Stimulated activated CD8-positive, alpha-beta memory T cell treated with anti-CD3 and anti-CD28 coated beads, Interleukin-12 subunit alpha, Interleukin-12 subunit beta, amount 100 ng/mL, for 1 hour (primary cell): Measurements from ENCODE around the gene GPR17.

Experiments used
- DNase-seq: peaks from one replicate; pipeline ENCODE4 v3.0.0-alpha.2; 2020; ENCODE audit warnings: low read depth

The GPR17 gene

GRCh38 chr2:127614731-127615130, 31.2 kb upstream of the GPR17 start:
- DNase-seq = no peak

GRCh38 chr2:127615511-127616166, 30.3 kb upstream of the GPR17 start:
- no peak for DNase-seq

GRCh38 chr2:127618551-127619202, 27.3 kb upstream of the GPR17 start:
- no peak for DNase-seq

DNA sequence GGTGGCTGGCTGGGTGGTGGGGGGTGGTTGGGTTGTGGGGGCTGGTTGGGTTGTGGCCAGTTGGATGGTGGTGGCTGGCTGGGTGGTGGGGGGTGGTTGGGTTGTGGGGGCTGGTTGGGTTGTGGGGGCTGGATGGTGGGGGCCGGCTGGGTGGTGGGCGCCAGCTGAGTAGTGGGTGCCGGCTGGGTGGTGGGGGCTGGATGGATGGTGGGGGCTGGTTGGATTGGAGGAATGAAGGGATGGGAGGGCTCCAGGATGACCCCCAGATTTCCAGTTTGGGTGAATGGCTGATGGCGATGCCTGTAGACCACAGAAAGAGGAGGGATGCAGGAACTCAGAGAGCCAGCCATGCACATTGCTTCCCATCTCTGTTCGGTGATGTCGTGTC, 26.8 kb upstream of the GPR17 start:
- DNase-seq = no peak

DNA sequence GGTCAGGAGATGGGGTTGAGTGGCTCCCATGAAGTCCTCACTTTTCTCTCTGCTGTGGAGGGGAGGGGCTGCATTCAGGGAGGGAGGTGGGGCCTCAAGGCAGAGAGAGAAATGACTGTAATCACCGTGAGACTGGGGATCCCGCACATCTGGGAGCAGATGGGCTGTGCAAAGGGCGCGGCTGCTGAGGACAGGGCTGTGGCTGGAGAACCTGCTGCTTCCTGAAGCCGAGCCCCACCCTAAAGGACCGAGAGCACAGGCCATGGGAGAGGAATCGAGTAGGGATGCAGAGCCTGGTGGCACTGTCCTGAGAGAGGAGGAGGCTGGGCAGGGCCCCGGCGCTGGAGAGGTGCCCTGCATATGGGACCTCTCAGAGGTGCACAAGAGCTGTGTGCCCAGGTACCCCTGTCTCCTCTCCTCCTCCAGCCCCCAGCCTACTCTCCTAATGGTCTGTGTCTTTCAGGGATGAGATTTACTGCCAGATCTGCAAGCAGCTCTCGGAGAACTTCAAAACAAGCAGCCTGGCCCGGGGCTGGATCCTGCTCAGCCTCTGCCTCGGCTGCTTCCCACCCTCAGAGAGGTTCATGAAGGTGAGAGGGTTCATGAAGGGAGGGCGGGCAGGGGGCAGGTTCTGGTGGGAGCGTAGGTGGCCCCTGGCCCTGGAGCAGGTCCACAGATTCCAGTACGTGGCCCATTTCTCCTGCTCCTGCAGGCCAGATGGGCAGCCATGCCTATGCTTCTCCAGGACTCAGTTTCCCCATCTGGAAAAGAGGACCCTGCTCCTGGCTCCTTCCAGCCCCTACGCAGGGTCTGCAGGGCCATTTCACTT, 25.9 kb upstream of the GPR17 start:
- no peak for DNase-seq

GRCh38 chr2:127620866-127621265, 25.1 kb upstream of the GPR17 start:
- DNase-seq = no peak

- DNase-seq = no peak
Measured at GRCh38 chr2:127621981-127622431, 23.9 kb upstream of the GPR17 start.

DNA sequence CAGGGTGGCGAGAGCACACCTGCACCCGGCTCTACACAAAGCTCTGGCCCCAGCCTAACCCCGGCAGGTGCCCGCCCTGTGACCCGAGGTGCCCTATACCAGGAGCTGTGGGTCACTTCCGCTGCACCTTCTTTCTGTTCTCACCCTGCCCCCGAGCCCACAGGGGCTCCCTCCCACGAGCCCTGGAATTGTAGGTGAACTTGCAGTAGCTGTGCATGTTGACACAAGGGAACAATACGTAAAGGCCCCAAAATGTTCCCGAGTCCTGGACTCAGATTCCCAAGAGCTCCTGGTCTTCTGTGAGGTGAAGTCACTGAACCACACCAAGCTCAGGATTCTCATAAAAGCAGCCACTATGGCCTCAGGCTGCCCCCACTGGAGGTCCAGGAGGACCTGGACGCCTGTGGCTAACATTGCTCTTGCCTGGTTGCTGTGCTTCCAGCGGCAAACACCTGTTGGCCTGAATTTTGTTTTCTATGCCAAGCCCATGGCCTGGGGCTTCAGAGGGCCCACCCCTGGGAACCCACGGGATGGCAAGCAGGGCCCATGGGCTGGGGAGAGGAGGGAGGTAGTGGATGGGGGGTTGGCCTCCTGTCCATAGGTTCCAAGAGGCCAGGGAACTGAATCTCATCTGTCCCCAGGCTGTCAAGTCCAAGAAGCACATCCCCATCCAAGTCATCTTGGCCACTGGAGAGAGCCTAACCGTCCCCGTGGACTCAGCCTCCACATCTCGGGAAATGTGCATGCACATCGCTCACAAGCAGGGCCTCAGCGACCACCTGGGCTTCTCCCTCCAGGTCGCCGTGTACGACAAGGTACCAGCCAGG, 23.2 kb upstream of the GPR17 start:
- DNase-seq = no peak

DNA sequence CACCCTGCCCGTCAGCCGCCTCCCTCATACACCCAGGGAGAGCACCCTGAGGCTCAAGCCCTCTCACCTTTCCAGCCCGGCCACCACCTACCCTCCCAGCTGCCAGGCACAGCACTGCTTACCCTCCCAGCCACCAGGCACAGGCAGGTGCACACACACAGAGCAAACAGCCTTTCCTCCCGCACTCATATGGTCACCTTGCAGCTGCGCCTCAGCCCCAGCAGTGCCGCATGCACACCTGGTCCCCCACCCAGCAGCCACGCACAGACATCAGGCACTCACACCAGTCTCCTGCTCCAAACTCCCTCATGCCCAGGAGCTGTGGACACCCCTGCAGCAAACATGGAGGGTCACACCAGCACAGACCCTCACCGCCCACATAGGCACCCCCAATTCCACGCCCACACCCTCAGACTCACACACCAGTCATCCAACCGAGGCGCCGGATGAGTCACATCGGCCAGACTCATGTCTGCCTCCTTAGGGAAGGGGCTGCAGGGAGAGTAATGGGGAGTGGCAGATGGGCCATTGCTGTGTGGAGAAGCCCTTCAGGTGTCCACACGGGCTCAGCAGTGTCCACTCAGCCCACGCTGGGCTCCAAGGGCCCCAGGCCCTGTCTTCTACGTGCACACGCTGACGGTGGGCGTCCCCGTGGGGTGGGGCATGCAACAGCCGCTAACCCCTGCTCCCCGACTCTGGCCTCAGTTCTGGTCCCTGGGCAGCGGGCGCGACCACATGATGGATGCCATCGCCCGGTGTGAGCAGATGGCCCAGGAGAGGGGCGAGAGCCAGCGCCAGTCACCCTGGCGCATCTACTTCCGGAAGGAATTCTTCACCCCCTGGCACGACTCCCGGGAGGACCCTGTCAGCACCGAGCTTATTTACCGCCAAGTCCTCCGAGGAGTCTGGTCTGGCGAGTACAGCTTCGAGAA, 22.3 kb upstream of the GPR17 start:
- DNase-seq = no peak

GRCh38 chr2:127624320-127624755, 21.6 kb upstream of the GPR17 start:
- DNase-seq = no peak

DNA sequence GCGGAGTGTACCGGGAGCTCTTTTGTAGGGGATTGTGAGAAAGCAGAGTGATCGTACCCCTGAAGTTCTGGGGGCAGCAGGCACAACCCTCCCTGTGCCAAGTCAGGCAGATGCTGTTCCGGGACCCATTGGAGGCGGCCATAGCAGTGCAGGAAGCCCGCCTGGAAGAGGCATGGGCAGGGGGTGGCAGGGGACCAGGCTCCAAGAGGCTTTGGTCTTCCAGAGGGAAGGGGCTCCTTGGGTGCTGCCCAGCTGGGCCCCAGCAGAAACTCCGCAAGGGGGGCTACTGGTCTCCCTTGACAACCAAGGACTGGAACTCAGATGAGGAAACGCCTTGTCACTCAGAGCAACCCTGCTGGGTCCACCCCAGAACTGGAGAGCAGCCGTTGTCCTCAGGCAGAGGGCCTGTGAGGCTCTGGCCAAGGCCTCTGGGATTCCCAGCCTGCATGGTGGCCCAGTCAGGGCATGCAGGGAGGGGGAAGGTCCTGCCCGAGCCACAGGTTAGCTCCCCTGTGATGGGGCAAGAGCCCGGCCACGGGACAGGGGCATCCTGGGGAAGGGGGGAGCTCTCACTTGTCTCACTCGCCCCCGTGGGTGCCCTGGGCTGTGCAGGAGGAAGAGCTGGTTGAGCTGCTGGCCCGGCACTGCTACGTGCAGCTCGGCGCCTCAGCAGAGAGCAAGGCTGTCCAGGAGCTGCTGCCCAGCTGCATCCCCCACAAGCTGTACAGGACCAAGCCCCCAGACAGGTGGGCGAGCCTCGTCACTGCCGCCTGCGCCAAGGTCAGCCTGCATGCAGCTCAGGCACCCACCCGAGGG, 21.0 kb upstream of the GPR17 start:
- no peak for DNase-seq

- no peak for DNase-seq
Measured at GRCh38 chr2:127625572-127625951, 20.4 kb upstream of the GPR17 start.

- no peak for DNase-seq
Measured at GRCh38 chr2:127626175-127626574, 19.8 kb upstream of the GPR17 start.

- DNase-seq = no peak
Measured at GRCh38 chr2:127626917-127627739, 18.8 kb upstream of the GPR17 start.

GRCh38 chr2:127627740-127628571, 18.0 kb upstream of the GPR17 start:
- no peak for DNase-seq

DNA sequence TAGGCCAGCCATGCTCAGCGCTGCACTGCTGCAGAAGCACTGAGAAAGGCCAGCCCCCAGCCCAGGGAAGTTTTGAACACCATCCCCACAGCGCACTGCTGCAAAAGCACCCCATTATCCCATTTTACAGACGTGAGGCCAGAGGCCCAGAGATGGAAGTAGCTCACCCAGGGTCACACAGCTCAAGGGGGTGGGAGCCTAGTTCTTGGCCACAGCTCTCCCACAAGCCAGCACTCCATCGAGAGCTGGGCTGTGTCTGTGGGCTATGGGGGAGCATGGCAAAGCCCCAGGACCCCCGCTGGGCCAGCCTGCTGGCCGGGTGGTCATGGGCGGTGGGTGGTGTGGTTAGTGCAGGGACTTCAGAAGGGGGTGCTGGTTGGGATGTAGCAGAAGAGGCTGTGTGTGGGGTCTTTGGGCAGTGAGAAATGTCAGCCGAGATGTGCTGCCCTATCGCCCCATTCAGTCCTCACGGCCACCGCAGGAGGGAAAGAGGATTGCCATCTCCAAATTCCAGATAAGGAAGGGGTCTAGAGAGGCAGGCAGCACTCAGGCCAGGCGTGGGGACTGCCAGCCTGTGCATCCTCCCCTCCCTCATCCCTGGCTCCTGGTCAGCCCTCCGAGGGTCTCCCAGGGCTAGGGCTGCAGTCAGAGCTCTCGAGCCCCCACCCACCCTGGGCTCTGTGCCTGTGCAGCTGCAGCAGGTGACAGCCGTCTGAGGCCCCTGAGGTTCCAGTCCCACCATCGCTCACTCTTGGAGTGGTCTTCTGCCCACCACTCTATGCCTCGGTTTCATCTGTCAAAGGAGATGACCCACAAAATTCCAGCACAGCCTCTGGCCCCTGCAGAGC, 17.0 kb upstream of the GPR17 start:
- DNase-seq = no peak

- DNase-seq = no peak
Measured at GRCh38 chr2:127629637-127630036, 16.3 kb upstream of the GPR17 start.
